ENCODE results near the gene CRABP2.
A peak's percentile ranks its signal among the peaks of the same experiment; 100 is the strongest.

The CRABP2 gene

GRCh38 chr1:156727492-156727891, 22.1 kb upstream of the CRABP2 start:
- peak overlapping the region; percentile 97 for H3K27ac ChIP-seq
- TF ChIP-seq CTCF (conservative IDR thresholded peaks at IDR 0.05), result no peak
- no peak for TF ChIP-seq ZFX (IDR thresholded peaks at IDR 0.05)

GRCh38 chr1:156726549-156727226, 21.3 kb upstream of the CRABP2 start:
- peak overlapping the region; percentile 97 for H3K27ac ChIP-seq
- TF ChIP-seq ZFX (IDR thresholded peaks at IDR 0.05) (no peak), CTCF (conservative IDR thresholded peaks at IDR 0.05) (peak; percentile 31)

GRCh38 chr1:156725683-156726280, 20.4 kb upstream of the CRABP2 start:
- TF ChIP-seq ZFX (IDR thresholded peaks at IDR 0.05) (no peak), CTCF (conservative IDR thresholded peaks at IDR 0.05) (peak; percentile 94)
- H3K27ac ChIP-seq, result peak overlapping the region; percentile 97

- H3K27ac ChIP-seq, result no peak overlapping the region
- no peak for TF ChIP-seq ZFX (IDR thresholded peaks at IDR 0.05)
- no peak for TF ChIP-seq CTCF (conservative IDR thresholded peaks at IDR 0.05)
These were observed 16.2 kb upstream of the CRABP2 start for GRCh38 chr1:156721535-156721934.

GRCh38 chr1:156721131-156721530, 15.7 kb upstream of the CRABP2 start:
- no peak overlapping the region for H3K27ac ChIP-seq
- TF ChIP-seq ZFX (IDR thresholded peaks at IDR 0.05), result no peak
- TF ChIP-seq CTCF (conservative IDR thresholded peaks at IDR 0.05), result no peak

GRCh38 chr1:156717351-156717750, 12.0 kb upstream of the CRABP2 start:
- no peak for TF ChIP-seq CTCF (conservative IDR thresholded peaks at IDR 0.05)
- TF ChIP-seq ZFX (IDR thresholded peaks at IDR 0.05), result no peak
- no peak overlapping the region for H3K27ac ChIP-seq

GRCh38 chr1:156714830-156715229, 9.4 kb upstream of the CRABP2 start:
- no peak overlapping the region for H3K27ac ChIP-seq
- no peak for TF ChIP-seq ZFX (IDR thresholded peaks at IDR 0.05)
- no peak for TF ChIP-seq CTCF (conservative IDR thresholded peaks at IDR 0.05)
